Subcutaneous adipose tissue (tissue), 4 donors: ENCODE results near the gene CKS1B. TPM values are rescaled to one million over a fixed set of nuclear protein-coding genes. Genes with fewer than 3 reads are reported as not detected.

Experiments used
- CTCF ChIP-seq: fragments of 450-650 bp; IDR thresholded peaks from one replicate; pipeline ENCODE4 v1.5.1; 2016; ENCODE audit warnings: low read depth, mild to moderate bottlenecking, control low read depth, antibody characterized with exemption, moderate library complexity
- total RNA-seq, 4 donors: library from RNA; depleted of rRNA; stranded (reverse); fragments of >200 nt; gene quantifications; one replicate each; pipeline ENCODE4 v1.1.0, GENCODE V29; 2016

The CKS1B gene
- total RNA-seq, 4 donors from 2014 or later: 40.3 to 77.4 (median 51.2) TPM

GRCh38 chr1:155012026-155012546 lies 37.6 kb downstream of the CKS1B start:
- TF ChIP-seq CTCF: no peak

DNA sequence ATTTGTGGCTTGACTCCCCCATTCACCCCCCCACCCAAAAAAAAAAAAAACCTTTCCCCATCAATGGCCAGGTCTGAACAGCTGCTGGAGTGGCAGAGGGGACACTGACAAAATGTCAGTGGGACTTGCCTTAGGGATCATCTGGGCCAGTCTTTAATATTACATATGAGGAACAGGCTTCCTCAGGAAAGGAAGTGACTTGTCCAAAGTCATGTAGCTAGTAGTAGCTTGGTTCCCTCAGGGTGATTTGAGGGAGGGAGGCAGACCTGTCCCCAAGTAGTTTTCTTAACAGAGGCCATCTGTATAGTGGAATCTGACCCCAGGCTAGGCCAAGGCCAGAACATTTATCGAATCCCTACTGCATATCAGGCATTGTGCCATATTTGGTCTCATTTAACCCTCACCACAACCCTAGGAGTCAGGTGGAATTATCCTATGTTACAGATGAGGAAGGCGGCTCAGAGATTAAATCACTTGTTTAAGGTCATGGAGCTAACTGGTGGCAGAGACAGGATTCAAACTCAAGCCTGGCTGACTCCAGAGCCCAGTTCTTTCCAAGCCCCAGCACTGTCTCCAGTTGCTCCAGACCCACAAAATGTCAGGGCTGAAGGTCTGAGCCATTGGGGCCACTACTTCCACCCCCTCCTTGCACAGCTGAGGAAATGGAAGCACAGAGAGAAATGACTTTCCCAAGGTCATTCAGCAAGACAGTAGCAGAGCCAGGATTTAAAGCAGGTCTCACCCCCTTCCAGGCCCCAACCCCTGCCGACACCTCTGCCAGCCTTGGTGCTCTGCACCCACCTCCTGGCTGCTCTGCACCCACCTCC lies 38.5 kb downstream of the CKS1B start:
- TF ChIP-seq CTCF: no peak

GRCh38 chr1:155013632-155014031 lies 39.2 kb downstream of the CKS1B start:
- no peak for TF ChIP-seq CTCF

DNA sequence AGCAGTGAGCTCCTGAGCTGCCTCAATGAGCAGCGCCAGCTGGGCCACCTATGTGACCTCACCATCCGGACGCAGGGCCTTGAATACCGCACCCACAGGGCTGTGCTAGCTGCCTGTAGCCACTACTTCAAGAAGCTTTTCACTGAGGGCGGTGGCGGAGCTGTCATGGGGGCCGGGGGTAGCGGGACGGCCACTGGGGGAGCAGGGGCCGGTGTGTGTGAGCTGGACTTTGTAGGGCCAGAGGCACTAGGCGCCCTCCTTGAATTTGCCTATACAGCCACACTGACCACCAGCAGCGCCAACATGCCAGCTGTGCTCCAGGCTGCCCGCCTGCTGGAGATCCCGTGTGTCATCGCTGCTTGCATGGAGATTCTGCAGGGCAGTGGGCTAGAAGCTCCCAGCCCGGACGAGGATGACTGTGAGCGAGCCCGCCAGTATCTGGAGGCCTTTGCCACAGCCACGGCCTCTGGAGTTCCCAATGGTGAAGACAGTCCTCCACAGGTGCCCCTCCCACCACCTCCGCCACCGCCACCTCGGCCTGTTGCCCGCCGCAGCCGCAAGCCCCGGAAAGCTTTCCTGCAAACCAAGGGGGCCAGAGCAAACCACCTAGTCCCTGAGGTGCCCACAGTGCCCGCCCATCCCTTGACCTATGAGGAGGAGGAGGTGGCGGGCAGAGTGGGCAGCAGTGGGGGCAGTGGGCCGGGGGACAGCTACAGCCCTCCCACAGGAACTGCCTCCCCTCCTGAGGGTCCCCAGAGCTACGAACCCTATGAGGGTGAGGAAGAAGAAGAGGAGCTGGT lies 40.4 kb downstream of the CKS1B start:
- no peak for TF ChIP-seq CTCF

- TF ChIP-seq CTCF: no peak
Measured at GRCh38 chr1:155015527-155016230, 41.2 kb downstream of the CKS1B start.

DNA sequence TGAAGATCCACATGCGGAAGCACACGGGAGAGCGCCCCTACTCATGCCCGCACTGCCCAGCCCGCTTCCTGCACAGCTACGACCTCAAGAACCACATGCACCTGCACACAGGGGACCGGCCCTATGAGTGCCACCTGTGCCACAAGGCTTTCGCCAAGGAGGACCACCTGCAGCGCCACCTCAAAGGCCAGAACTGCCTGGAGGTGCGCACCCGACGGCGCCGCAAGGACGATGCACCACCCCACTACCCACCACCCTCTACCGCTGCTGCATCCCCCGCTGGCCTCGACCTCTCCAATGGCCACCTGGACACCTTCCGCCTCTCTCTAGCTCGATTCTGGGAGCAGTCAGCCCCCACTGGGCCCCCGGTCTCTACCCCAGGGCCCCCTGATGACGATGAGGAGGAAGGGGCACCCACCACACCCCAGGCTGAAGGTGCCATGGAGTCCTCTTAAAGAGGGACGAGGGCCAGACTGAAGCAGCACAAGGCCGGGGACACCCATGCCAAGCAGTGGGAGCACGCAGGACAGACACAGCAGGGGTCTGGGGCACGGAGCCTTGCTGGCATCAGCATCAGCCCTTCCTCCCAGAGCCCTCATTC lies 41.9 kb downstream of the CKS1B start:
- TF ChIP-seq CTCF: no peak
